GM12878 (cell line): ENCODE results near the gene GPC3. TPM values are rescaled to one million over a fixed set of nuclear protein-coding genes. Genes with fewer than 3 reads are reported as not detected.

Source experiments
- ATAC-seq: fragments of 200-7000 bp; cut with Tn5 transposase; 3 replicates; pipeline ENCODE4 v1.9.1; 2020; ENCODE audit warnings: mild to moderate bottlenecking, moderate library complexity
- BruUV-seq: library from RNA; stranded (reverse); fragments of 400-500 nt; replicated peaks from 2 replicates; lab custom pipeline; 2021; lab: Mats Ljungman, UMichigan
- CTCF ChIA-PET: fragments of 300-600 bp; sonication (Branson Sonifier 250); formaldehyde crosslinking; extraction: SDS; loops from one replicate; lab custom pipeline; 2021; ENCODE audit warnings: inconsistent platforms; lab: Yijun Ruan, JAX
- POLR2A ChIA-PET: fragments of 350-600 bp; formaldehyde crosslinking; extraction: SDS; loops from one replicate; lab custom pipeline; 2021; ENCODE audit warnings: inconsistent platforms; lab: Charles Lee
- RAD21 ChIA-PET: fragments of 300-600 bp; sonication (Branson Sonifier 250); formaldehyde crosslinking; loops from one replicate; lab custom pipeline; 2023; ENCODE audit warnings: antibody characterized with exemption; ENCODE audit not compliant: unreplicated experiment; lab: Charles Lee
- SMC1A ChIA-PET: fragments of 300-600 bp; sonication (Branson Sonifier 250); formaldehyde crosslinking; loops from one replicate; lab custom pipeline; 2023; ENCODE audit not compliant: unreplicated experiment, uncharacterized antibody; lab: Charles Lee
- DNase-seq: peaks from one replicate; pipeline ENCODE4 v3.0.0-alpha.2; 2011; ENCODE audit warnings: low read depth, low spot score
- FAIRE-seq: peaks from 3 replicates; lab custom pipeline; 2011; peaks lifted over from hg19 to GRCh38; lab: Jason Lieb, UNC
- H2AFZ ChIP-seq: 2 replicates; pipeline ENCODE4 v1.6.0; 2011; ENCODE audit warnings: low read depth, low read length, control low read depth; ENCODE audit not compliant: control insufficient read depth
- H3K27ac ChIP-seq: 2 replicates; pipeline ENCODE4 v1.5.1; 2011; ENCODE audit warnings: control low read depth; ENCODE audit not compliant: control insufficient read depth, insufficient read depth
- H3K27me3 ChIP-seq, 2 experiments: replicated peaks in 1 of 2; 2 replicates each; pipeline versions ENCODE4 v1.6.0 to v1.6.1; 2011; ENCODE audit warnings: low read length in 1 of 2; ENCODE audit not compliant: control insufficient read depth in 2 of 2, insufficient read depth in 2 of 2
- H3K36me3 ChIP-seq, 2 experiments: 2 replicates each; pipeline ENCODE4 v1.5.1; 2011; ENCODE audit warnings: low read length in 1 of 2; ENCODE audit not compliant: control insufficient read depth in 2 of 2, insufficient read depth in 2 of 2
- H3K4me1 ChIP-seq: 2 replicates; pipeline ENCODE4 v1.6.1; 2011; ENCODE audit warnings: mild to moderate bottlenecking, low read length, moderate library complexity, mixed read lengths; ENCODE audit not compliant: control insufficient read depth, insufficient read depth
- H3K4me2 ChIP-seq: 2 replicates; pipeline ENCODE4 v1.6.0; 2011; ENCODE audit warnings: control low read depth; ENCODE audit not compliant: control insufficient read depth, insufficient read depth
- H3K4me3 ChIP-seq: fragments of 200-600 bp; sonication (generic); 2 replicates; pipeline ENCODE4 v1.5.1; 2016
- H3K79me2 ChIP-seq: 2 replicates; pipeline ENCODE4 v1.6.0; 2011; ENCODE audit warnings: low read length; ENCODE audit not compliant: control insufficient read depth, insufficient read depth
- H3K9ac ChIP-seq: 2 replicates; pipeline ENCODE4 v1.8.0; 2011; ENCODE audit warnings: low read length, control low read depth, mixed read lengths; ENCODE audit not compliant: control insufficient read depth, insufficient read depth
- H3K9me3 ChIP-seq: replicated peaks from 3 replicates; pipeline ENCODE4 v1.5.1; 2011; ENCODE audit warnings: mild to moderate bottlenecking, low read length; ENCODE audit not compliant: control insufficient read depth, insufficient read depth
- H4K20me1 ChIP-seq: 2 replicates; pipeline ENCODE4 v1.6.0; 2011; ENCODE audit not compliant: control insufficient read depth, insufficient read depth
- BRCA1 ChIP-seq: IDR thresholded peaks from 2 replicates; pipeline ENCODE4 v1.6.1; 2011; ENCODE audit warnings: low read depth, low read length, improper control_type of control experiment
- PAX8 ChIP-seq: fragments of 450-650 bp; IDR thresholded peaks from 2 replicates; pipeline ENCODE4 v1.6.1; 2017; ENCODE audit warnings: mild to moderate bottlenecking, moderate library complexity
- POLR2AphosphoS5 ChIP-seq: IDR thresholded peaks from 2 replicates; pipeline ENCODE4 v1.6.1; 2011; ENCODE audit warnings: mild to moderate bottlenecking, low read length, inconsistent platforms
- RAD21 ChIP-seq: IDR thresholded peaks from 2 replicates; pipeline ENCODE4 v1.6.1; 2011; ENCODE audit warnings: mild to moderate bottlenecking, low read depth, low read length, moderate library complexity; ENCODE audit not compliant: insufficient read depth
- in situ Hi-C: fragments of 300-500 bp; cut with MboI; formaldehyde crosslinking; loops from 9 replicates; pipeline ENCODE4 v1.14.3; 2018; ENCODE audit warnings: mixed read lengths
- intact Hi-C: fragments of 100-400 bp; cut with micrococcal nuclease; formaldehyde crosslinking; loops from one replicate; pipeline ENCODE4 v1.14.2; 2022; ENCODE audit not compliant: unreplicated experiment
- polyA plus RNA-seq, 11 experiments: library from polyadenylated mRNA; depleted of rRNA in 4 of 11; unstranded in 6 of 11; stranded (reverse) in 5 of 11; fragments of >200 nt; fragmentation: Nextera tagmentation in 4 of 11; fragmentation: Illumina TruSeq in 1 of 11; extraction: Ambion mirVana in 4 of 11; extraction: Trizol in 1 of 11; gene quantifications; 1 replicate in 1 of 11; 2 replicates in 10 of 11; pipeline versions ENCODE4 v1.2.1 to v1.2.3, GENCODE V29; 2011 to 2016; ENCODE audit warnings: inconsistent platforms in 2 of 11, missing spikeins in 2 of 11, low read depth in 1 of 11
- total RNA-seq, 4 experiments: library from RNA; depleted of rRNA in 3 of 4; stranded (reverse); fragments of >200 nt in 3 of 4; fragmentation: Illumina TruSeq in 1 of 4; extraction: Trizol in 1 of 4; gene quantifications; 2 replicates each; pipeline versions ENCODE4 v1.2.1 to v1.2.3, GENCODE V29; 2013 to 2021
- TF ChIP-seq, protein P1 (sequence below): fragments of 450-650 bp; IDR thresholded peaks from 2 replicates; pipeline ENCODE4 v1.6.1; 2018; ENCODE audit warnings: mild to moderate bottlenecking, low read depth, moderate library complexity; ENCODE audit not compliant: partially characterized antibody
- TF ChIP-seq, protein P2 (sequence below), 3 experiments: IDR thresholded peaks in 2 of 3; conservative IDR thresholded peaks in 1 of 3; 2 replicates each; pipeline ENCODE4 v1.5.1; 2011; ENCODE audit warnings: low read depth in 3 of 3, low read length in 3 of 3, mild to moderate bottlenecking in 3 of 3, control low read depth in 2 of 3, moderate library complexity in 2 of 3, inconsistent platforms in 1 of 3, mixed read lengths in 1 of 3; ENCODE audit not compliant: control insufficient read depth in 2 of 3, insufficient read depth in 1 of 3; ENCODE audit errors: extremely low read depth in 1 of 3

Gene GPC3
- total and polyA plus RNA-seq, 10 of the 15 experiments (the other 5 are each of a cell fraction or from before 2014, with no cell fraction given): 0.09 to 0.82 TPM; not detected in 8

DNA sequence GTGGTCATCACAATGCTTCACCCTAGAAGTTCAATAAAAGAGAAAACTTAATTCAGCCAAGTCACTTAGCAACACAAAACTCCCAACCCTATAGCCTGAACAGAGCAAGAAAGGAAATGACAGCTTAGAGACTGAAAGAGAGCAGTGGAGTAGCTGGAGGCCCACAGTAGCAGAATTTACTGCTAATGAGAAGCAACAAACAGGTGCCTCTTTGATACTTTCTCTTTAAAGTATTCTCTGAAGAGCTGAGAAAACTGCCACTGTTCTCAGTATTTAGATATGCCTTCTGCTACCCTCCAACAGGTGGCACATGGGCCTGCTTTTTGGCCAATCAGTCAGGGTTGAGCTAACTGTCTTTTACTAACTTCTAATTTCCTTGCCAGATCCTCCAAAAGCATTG lies 240.0 kb downstream of the GPC3 start:
- in situ Hi-C loops (no loop called here), intact Hi-C loops (no loop called here)
- SMC1A ChIA-PET: no interaction called here
- BruUV-seq: no TSS peak
- Histone ChIP-seq H3K4me3 (no peak overlapping the region), H3K9me3 (no peaks in the 10 kb centered on the region), H3K27ac (no peak overlapping the region), H3K4me1 (no peaks in the 10 kb centered on the region), H3K36me3 (no peaks in the 10 kb centered on the region), H3K79me2 (no peaks in the 10 kb centered on the region), H3K27me3 (no peaks in the 10 kb centered on the region; a peak in 1 of 4 replicates), H3K9ac (no peak overlapping the region), H2AFZ (no peak overlapping the region), H4K20me1 (no peaks in the 10 kb centered on the region), H3K4me2 (no peak overlapping the region)
- no peak for DNase-seq
- RAD21 ChIA-PET: no interaction called here
- peak; percentile 74 for ATAC-seq
- TF ChIP-seq, protein P1, sequence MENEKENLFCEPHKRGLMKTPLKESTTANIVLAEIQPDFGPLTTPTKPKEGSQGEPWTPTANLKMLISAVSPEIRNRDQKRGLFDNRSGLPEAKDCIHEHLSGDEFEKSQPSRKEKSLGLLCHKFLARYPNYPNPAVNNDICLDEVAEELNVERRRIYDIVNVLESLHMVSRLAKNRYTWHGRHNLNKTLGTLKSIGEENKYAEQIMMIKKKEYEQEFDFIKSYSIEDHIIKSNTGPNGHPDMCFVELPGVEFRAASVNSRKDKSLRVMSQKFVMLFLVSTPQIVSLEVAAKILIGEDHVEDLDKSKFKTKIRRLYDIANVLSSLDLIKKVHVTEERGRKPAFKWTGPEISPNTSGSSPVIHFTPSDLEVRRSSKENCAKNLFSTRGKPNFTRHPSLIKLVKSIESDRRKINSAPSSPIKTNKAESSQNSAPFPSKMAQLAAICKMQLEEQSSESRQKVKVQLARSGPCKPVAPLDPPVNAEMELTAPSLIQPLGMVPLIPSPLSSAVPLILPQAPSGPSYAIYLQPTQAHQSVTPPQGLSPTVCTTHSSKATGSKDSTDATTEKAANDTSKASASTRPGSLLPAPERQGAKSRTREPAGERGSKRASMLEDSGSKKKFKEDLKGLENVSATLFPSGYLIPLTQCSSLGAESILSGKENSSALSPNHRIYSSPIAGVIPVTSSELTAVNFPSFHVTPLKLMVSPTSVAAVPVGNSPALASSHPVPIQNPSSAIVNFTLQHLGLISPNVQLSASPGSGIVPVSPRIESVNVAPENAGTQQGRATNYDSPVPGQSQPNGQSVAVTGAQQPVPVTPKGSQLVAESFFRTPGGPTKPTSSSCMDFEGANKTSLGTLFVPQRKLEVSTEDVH: no peak
- TF ChIP-seq POLR2AphosphoS5 (no peak), RAD21 (0 out of 2 replicates have a peak, but pooled peaks have one; percentile 4), BRCA1 (no peak), PAX8 (no peak)
- TF ChIP-seq, protein P2, sequence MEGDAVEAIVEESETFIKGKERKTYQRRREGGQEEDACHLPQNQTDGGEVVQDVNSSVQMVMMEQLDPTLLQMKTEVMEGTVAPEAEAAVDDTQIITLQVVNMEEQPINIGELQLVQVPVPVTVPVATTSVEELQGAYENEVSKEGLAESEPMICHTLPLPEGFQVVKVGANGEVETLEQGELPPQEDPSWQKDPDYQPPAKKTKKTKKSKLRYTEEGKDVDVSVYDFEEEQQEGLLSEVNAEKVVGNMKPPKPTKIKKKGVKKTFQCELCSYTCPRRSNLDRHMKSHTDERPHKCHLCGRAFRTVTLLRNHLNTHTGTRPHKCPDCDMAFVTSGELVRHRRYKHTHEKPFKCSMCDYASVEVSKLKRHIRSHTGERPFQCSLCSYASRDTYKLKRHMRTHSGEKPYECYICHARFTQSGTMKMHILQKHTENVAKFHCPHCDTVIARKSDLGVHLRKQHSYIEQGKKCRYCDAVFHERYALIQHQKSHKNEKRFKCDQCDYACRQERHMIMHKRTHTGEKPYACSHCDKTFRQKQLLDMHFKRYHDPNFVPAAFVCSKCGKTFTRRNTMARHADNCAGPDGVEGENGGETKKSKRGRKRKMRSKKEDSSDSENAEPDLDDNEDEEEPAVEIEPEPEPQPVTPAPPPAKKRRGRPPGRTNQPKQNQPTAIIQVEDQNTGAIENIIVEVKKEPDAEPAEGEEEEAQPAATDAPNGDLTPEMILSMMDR (IDR thresholded peaks at IDR 0.05 in 2 of 3, conservative IDR thresholded peaks at IDR 0.05 in 1 of 3; ENCODE audit: control insufficient read depth in 2 of 3, extremely low read depth in 1 of 3, insufficient read depth in 1 of 3, low read depth in 3 of 3, low read length in 3 of 3): 0 out of 6 replicates have a peak, but pooled peaks of 1 of the 3 experiments have one; percentile 9
- POLR2A ChIA-PET: no interaction called here
- CTCF ChIA-PET: interaction anchor here (0.7 to 1.0 kb wide), 2 partner anchors 9 to 411 kb away, joined by 3 read pairs; no protein-coding TSS in a partner anchor
- FAIRE-seq: no peak
